NOMO-1 (cell line): ENCODE measurements around the gene STAMBP.
"Not testable (repeated sequence)": the region's sequence is repeated elsewhere in the genome, so short reads cannot be mapped to it uniquely, and the experiment has no call there.

Source experiments
- DNase-seq, 2 experiments: peaks; one replicate each; lab custom pipeline; 2025; ENCODE audit not compliant: unreplicated experiment in 2 of 2; lab: John Stamatoyannopoulos, UW

Gene STAMBP

GRCh38 chr2:73828818-73829570 is at the start of gene STAMBP:
Gene STAMBP, plus strand, starts transcription at chr2:73828961. Its CDS starts 1,896 bp downstream, at chr2:73830857.
- DNase-seq = peak; percentile 95 to 97

- DNase-seq = peak; percentile 81 to 95
These were observed 49.1 kb upstream of the STAMBP start, which contains the start of gene DUSP11 for GRCh38 chr2:73779467-73780236. Gene DUSP11, minus strand, starts transcription at chr2:73780103. Its CDS starts 129 bp downstream, at chr2:73779974.

GRCh38 chr2:73780237-73780582 is 48.6 kb upstream of the STAMBP start:
- no peak for DNase-seq

- not testable (repeated sequence) for DNase-seq
These were observed 45.4 kb upstream of the STAMBP start for GRCh38 chr2:73783402-73783801.

- DNase-seq = not testable (repeated sequence)
These were observed 44.9 kb upstream of the STAMBP start, which contains the start of gene C2orf78 for GRCh38 chr2:73783883-73784282. Gene C2orf78, plus strand, starts transcription at chr2:73784183. Its CDS starts 127 bp downstream, at chr2:73784310.

- no peak for DNase-seq
These were observed 16.9 kb upstream of the STAMBP start for GRCh38 chr2:73811878-73812277.

DNA sequence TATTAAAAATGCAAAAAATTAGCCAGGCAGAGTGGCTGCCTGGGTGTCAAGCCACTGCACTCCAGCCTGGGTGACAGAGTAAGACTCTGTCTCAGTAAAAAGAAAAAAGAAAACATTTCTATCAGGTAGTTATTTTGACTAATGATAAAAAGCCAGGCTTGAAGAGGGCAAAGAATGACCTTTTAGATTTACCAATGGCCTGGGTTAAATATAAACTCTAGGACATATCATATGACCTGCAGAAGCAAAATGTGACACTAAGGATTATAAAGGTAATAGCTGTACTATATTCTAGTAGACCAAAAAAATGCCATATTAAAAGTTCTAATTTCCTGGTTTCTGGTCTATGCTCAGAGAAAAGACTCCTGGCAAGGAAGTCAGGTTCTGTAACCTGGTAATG is 16.1 kb upstream of the STAMBP start:
- no peak for DNase-seq

DNA sequence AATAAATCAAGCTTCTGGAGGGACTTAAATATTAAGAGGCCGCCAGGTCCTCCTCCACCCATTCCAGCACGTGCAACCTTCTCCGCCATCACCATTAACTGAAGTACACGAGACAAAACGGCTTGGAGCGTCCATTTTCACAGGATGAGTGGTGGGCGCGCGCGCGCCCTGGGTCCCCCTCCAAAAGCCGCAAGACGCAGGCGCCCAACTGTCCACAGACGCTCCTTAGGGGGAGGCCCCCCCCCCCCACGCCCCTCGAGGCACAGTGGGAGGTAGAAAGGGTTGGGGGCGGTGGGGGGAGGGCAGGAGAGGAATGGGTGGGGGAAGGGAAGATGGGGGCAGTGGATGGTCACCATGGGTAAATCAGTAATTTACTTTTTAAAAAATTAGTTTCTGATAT is 10.5 kb upstream of the STAMBP start:
- DNase-seq = no peak

DNA sequence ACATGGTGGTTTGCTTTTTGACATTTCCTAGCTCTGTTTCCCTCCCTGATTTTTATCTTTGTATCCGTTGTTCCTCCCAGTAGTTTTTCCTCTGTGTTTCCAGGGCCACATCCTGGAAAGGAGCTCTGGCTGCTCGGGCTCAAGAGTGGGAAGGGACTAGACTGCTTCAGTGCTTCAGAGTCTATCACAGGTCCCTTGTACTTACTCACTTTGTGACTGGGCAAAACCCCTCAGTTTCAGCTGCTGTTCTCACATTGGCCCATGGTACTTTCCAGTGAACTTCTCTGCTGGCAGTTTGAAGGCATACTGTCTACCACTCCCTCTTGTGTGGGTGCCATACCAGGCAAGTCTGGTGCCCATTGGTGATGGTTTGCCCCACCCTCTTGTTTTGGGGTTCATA is 7.5 kb upstream of the STAMBP start:
- no peak for DNase-seq

- no peak for DNase-seq
These were observed 7.1 kb upstream of the STAMBP start for GRCh38 chr2:73821669-73822068.

GRCh38 chr2:73822276-73822675 is 6.5 kb upstream of the STAMBP start:
- no peak for DNase-seq

- no peak for DNase-seq
These were observed 5.8 kb upstream of the STAMBP start for GRCh38 chr2:73822991-73823390.

GRCh38 chr2:73823416-73823815 is 5.3 kb upstream of the STAMBP start:
- DNase-seq = no peak

DNA sequence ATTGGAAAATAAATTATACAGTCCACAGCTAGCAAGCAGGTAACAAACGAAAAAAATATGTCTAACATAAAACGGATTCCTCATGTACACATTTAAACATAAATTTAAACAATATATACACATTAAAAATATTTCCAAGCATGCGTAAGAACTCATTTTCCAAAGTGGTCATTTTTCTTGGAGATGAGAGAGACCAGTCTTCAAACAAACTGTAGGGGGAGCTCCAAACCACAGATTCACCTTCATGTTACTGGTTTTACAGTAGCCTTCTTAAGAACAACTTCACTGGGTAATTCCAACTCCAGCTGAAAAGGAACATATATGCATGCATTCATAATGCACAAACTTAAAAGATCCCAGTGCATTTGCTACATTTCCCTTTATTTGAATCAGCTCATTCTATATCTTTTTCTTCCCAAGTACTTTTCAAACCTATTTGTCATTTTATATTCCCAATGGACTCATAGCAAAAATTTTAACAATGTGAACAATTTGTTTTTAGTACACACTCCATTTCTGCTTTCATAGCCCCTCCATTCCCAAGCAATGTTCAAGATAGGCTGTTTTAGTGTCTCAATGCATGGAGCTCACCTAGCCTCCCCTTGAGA is 4.7 kb upstream of the STAMBP start:
- peak; percentile 14 to 70 for DNase-seq

- DNase-seq = no peak
These were observed 3.4 kb upstream of the STAMBP start for GRCh38 chr2:73825408-73825807.

GRCh38 chr2:73827018-73827417 is 1.7 kb upstream of the STAMBP start:
- peak; percentile 26 to 59 for DNase-seq

DNA sequence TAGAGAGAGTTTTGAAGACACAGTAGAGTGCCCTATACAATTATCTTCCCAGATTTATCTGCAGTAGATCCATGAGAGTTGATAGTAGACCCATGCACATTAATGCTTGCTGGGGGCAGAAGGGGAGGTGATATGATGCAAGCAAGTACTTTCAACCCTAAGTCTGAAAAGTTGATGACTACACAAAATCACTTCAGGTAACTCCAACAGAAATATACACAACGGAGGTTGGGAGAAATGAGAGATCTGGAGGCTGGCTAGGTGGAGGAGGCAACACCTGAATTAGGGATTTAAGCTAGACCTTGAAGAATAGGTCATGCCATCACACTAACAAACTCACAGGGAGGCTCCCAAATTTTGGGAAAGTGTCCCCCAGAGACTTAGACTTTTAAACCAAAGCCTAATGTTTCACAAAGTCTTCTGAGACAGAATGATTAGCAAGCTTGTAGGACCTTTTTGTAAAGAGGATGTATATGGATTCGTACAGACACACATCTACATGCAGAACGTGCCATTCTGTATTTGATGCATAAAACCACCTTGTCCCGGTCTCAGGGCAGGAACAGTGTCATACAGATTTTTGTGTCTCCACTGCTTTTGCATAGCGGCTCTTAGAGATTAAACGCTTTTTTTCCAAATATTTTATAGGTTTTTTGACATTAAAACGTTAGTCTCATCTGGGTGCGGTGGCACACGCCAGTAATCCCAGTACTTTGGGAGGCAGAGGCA is 937 bp upstream of the STAMBP start:
- DNase-seq = no peak

- DNase-seq = no peak
These were observed 358 bp upstream of the STAMBP start for GRCh38 chr2:73828389-73828817.

GRCh38 chr2:73830871-73831401 is 2.2 kb downstream of the STAMBP start:
- DNase-seq = peak; percentile 14 to 16

DNA sequence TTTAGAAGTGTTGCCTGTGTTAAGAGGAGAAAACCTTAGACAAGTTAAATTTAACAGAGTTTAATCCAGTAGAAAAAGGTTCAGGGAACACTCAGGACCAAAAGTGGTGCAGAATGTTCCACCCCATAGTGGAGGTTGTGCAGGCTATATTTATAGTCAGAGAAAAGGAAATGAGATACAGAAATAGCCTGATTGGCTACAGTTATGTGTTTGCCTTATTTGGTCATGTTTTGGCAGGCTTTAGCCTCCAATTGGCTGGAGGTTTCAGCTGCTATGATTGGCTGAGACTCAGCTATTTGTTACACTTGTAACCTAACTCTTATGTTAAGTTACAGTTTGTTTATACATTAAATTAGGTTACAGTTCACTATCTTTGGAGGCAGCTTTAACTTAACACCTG is 4.2 kb downstream of the STAMBP start:
- DNase-seq = no peak
